RPMI7951 (cell line): Measurements from ENCODE around the gene CINP. TPM values are rescaled to one million over a fixed set of nuclear protein-coding genes. Genes with fewer than 3 reads are reported as not detected.
"Not testable (repeated sequence)": the region's sequence is repeated elsewhere in the genome, so short reads cannot be mapped to it uniquely, and the experiment has no call there.

ENCODE experiments used
- DNase-seq: peaks from one replicate; pipeline ENCODE4 v3.0.0-alpha.2; 2012; ENCODE audit warnings: low read depth
- total RNA-seq: library from RNA; depleted of rRNA; stranded (reverse); fragments of >200 nt; shearing (Covaris generic); gene quantifications from 2 replicates; pipeline ENCODE4 v1.2.3, GENCODE V29; 2014

Gene CINP
- total RNA-seq, 1 experiment from 2014 or later = 59.1 TPM

- DNase-seq = no peak
Observed at GRCh38 chr14:102353126-102353619, 9.5 kb downstream of the CINP start.

GRCh38 chr14:102352213-102352612, 10.5 kb downstream of the CINP start:
- DNase-seq = no peak

GRCh38 chr14:102351593-102351992, 11.1 kb downstream of the CINP start:
- DNase-seq = not testable (repeated sequence)

- no peak for DNase-seq
Observed at GRCh38 chr14:102351023-102351422, 11.7 kb downstream of the CINP start.

- DNase-seq = no peak
Observed at GRCh38 chr14:102348376-102348775, 14.3 kb downstream of the CINP start.

GRCh38 chr14:102346645-102347044, 16.0 kb downstream of the CINP start:
- no peak for DNase-seq

- no peak for DNase-seq
Observed at GRCh38 chr14:102345232-102345631, 17.5 kb downstream of the CINP start.

GRCh38 chr14:102344485-102344884, 18.2 kb downstream of the CINP start:
- DNase-seq = no peak

- no peak for DNase-seq
Observed at GRCh38 chr14:102344084-102344483, 18.6 kb downstream of the CINP start.

- DNase-seq = no peak
Observed at GRCh38 chr14:102342238-102342637, 20.5 kb downstream of the CINP start.

GRCh38 chr14:102341566-102341965, 21.1 kb downstream of the CINP start:
- no peak for DNase-seq

GRCh38 chr14:102338724-102339123, 24.0 kb downstream of the CINP start:
- DNase-seq = no peak

- DNase-seq = no peak
Observed at GRCh38 chr14:102335163-102335562, 27.5 kb downstream of the CINP start.

- no peak for DNase-seq
Observed at GRCh38 chr14:102333795-102334705, 28.6 kb downstream of the CINP start.

- no peak for DNase-seq
Observed at GRCh38 chr14:102333390-102333789, 29.3 kb downstream of the CINP start.

- no peak for DNase-seq
Observed at GRCh38 chr14:102330806-102331205, 31.9 kb downstream of the CINP start.

GRCh38 chr14:102329381-102329780, 33.3 kb downstream of the CINP start:
- not testable (repeated sequence) for DNase-seq

GRCh38 chr14:102326583-102326982, 36.1 kb downstream of the CINP start:
- no peak for DNase-seq

- no peak for DNase-seq
Observed at GRCh38 chr14:102325791-102326345, 36.8 kb downstream of the CINP start.

GRCh38 chr14:102323102-102323501, 39.6 kb downstream of the CINP start:
- DNase-seq = peak; percentile 68

GRCh38 chr14:102321456-102322422, 41.0 kb downstream of the CINP start:
- no peak for DNase-seq
